ENCODE data around the gene LAMTOR2. TPM values are rescaled to one million over a fixed set of nuclear protein-coding genes. Genes with fewer than 3 reads are reported as not detected.

The LAMTOR2 gene
- 66.4 TPM for polyA plus RNA-seq (2013, experiment 1 of 2)
- 72.2 TPM for polyA plus RNA-seq (2013, experiment 2 of 2)

GRCh38 chr1:156054500-156055280 lies at the start of gene LAMTOR2:
LAMTOR2 (plus strand) TSS chr1:156054782; CDS start chr1:156054890, 108 bp downstream.
- Histone ChIP-seq H3K9ac (ENCODE audit: low read depth, low read length) (peak within 1 kb of the TSS; percentile 94), H3K4me3 (ENCODE audit: low read length) (peak within 1 kb of the TSS; percentile 93), H3K27me3 (ENCODE audit: insufficient read depth, low read length) (no peaks in the 10 kb centered on the region), H3K4me1 (ENCODE audit: insufficient read depth, low read length) (peaks cover 4% of the 10 kb centered on the region; the same call in 1 of the 2 replicates), H3K9me3 (ENCODE audit: insufficient read depth, low read depth, low read length) (no peaks in the 10 kb centered on the region), H3K27ac (ENCODE audit: low read depth, low read length) (peak within 1 kb of the TSS; percentile 96), H3K36me3 (ENCODE audit: insufficient read depth, low read length) (peaks cover 29% of the 10 kb centered on the region)
- under 1% methylated on average over 53 of the region's 53 CpGs for WGBS

- Histone ChIP-seq H3K9ac (ENCODE audit: low read depth, low read length) (no peak overlapping the region), H3K4me3 (ENCODE audit: low read length) (no peak overlapping the region), H3K27ac (ENCODE audit: low read depth, low read length) (no peak overlapping the region), H3K4me1 (ENCODE audit: insufficient read depth, low read length) (peaks cover 10% of the 10 kb centered on the region; the same call in 1 of the 2 replicates), H3K9me3 (ENCODE audit: insufficient read depth, low read depth, low read length) (no peaks in the 10 kb centered on the region), H3K36me3 (ENCODE audit: insufficient read depth, low read length) (peaks cover 17% of the 10 kb centered on the region), H3K27me3 (ENCODE audit: insufficient read depth, low read length) (no peaks in the 10 kb centered on the region)
- 93% methylated on average over 3 of the region's 4 CpGs for WGBS
Observed at GRCh38 chr1:156004843-156005584, 49.6 kb upstream of the LAMTOR2 start.

- H3K36me3 ChIP-seq (ENCODE audit: insufficient read depth, low read length) = peaks cover 35% of the 10 kb centered on the region
- 85% methylated on average over 7 of the region's 7 CpGs for WGBS
- no peak overlapping the region for H3K4me3 ChIP-seq (ENCODE audit: low read length)
- no peak overlapping the region for H3K9ac ChIP-seq (ENCODE audit: low read depth, low read length)
- H3K9me3 ChIP-seq (ENCODE audit: insufficient read depth, low read depth, low read length) = no peaks in the 10 kb centered on the region
- H3K27ac ChIP-seq (ENCODE audit: low read depth, low read length) = no peak overlapping the region
- H3K4me1 ChIP-seq (ENCODE audit: insufficient read depth, low read length) = peaks cover 10% of the 10 kb centered on the region; the same call in 1 of the 2 replicates
- H3K27me3 ChIP-seq (ENCODE audit: insufficient read depth, low read length) = no peaks in the 10 kb centered on the region
Observed at GRCh38 chr1:156006666-156007376, 47.8 kb upstream of the LAMTOR2 start.

GRCh38 chr1:156009404-156009803 lies 45.2 kb upstream of the LAMTOR2 start:
- H3K27me3 ChIP-seq (ENCODE audit: insufficient read depth, low read length) = no peaks in the 10 kb centered on the region
- no peaks in the 10 kb centered on the region for H3K9me3 ChIP-seq (ENCODE audit: insufficient read depth, low read depth, low read length)
- peaks cover 61% of the 10 kb centered on the region for H3K36me3 ChIP-seq (ENCODE audit: insufficient read depth, low read length)
- H3K4me3 ChIP-seq (ENCODE audit: low read length) = no peak overlapping the region
- H3K27ac ChIP-seq (ENCODE audit: low read depth, low read length) = no peak overlapping the region
- no peak overlapping the region for H3K9ac ChIP-seq (ENCODE audit: low read depth, low read length)
- H3K4me1 ChIP-seq (ENCODE audit: insufficient read depth, low read length) = 0 out of 2 replicates have a peak, but pooled peaks cover 3% of the 10 kb centered on the region
- 81% methylated on average over 3 of the region's 3 CpGs for WGBS

GRCh38 chr1:156012051-156012817 lies 42.3 kb upstream of the LAMTOR2 start:
- H3K36me3 ChIP-seq (ENCODE audit: insufficient read depth, low read length) = peaks cover 85% of the 10 kb centered on the region
- H3K9me3 ChIP-seq (ENCODE audit: insufficient read depth, low read depth, low read length) = no peaks in the 10 kb centered on the region
- WGBS = 94% methylated on average over 4 of the region's 4 CpGs

GRCh38 chr1:156014829-156015228 lies 39.8 kb upstream of the LAMTOR2 start:
- 94% methylated on average over 7 of the region's 7 CpGs for WGBS
- Histone ChIP-seq H3K9me3 (ENCODE audit: insufficient read depth, low read depth, low read length) (no peaks in the 10 kb centered on the region), H3K27me3 (ENCODE audit: insufficient read depth, low read length) (no peaks in the 10 kb centered on the region), H3K27ac (ENCODE audit: low read depth, low read length) (no peak overlapping the region), H3K36me3 (ENCODE audit: insufficient read depth, low read length) (peaks cover 93% of the 10 kb centered on the region), H3K4me1 (ENCODE audit: insufficient read depth, low read length) (peaks cover 1% of the 10 kb centered on the region; the same call in 1 of the 2 replicates), H3K4me3 (ENCODE audit: low read length) (no peak overlapping the region), H3K9ac (ENCODE audit: low read depth, low read length) (no peak overlapping the region)

More at GRCh38 chr1:156012051-156012817, 42.3 kb upstream of the LAMTOR2 start:
- Histone ChIP-seq H3K4me1 (ENCODE audit: insufficient read depth, low read length) (no peaks in the 10 kb centered on the region), H3K4me3 (ENCODE audit: low read length) (no peak overlapping the region), H3K27me3 (ENCODE audit: insufficient read depth, low read length) (no peaks in the 10 kb centered on the region), H3K27ac (ENCODE audit: low read depth, low read length) (no peak overlapping the region), H3K9ac (ENCODE audit: low read depth, low read length) (no peak overlapping the region)

GRCh38 chr1:156019946-156020292 lies 34.7 kb upstream of the LAMTOR2 start:
- Histone ChIP-seq H3K4me1 (ENCODE audit: insufficient read depth, low read length) (peaks cover 8% of the 10 kb centered on the region; the same call in 1 of the 2 replicates), H3K27me3 (ENCODE audit: insufficient read depth, low read length) (peaks cover 10% of the 10 kb centered on the region; the same call in 1 of the 2 replicates), H3K27ac (ENCODE audit: low read depth, low read length) (no peak overlapping the region), H3K4me3 (ENCODE audit: low read length) (peak overlapping the region; percentile 95), H3K9me3 (ENCODE audit: insufficient read depth, low read depth, low read length) (no peaks in the 10 kb centered on the region), H3K9ac (ENCODE audit: low read depth, low read length) (peak overlapping the region; percentile 82), H3K36me3 (ENCODE audit: insufficient read depth, low read length) (peaks cover 43% of the 10 kb centered on the region)
- WGBS = 74% methylated on average over 8 of the region's 8 CpGs

- Histone ChIP-seq H3K27me3 (ENCODE audit: insufficient read depth, low read length) (peaks cover 10% of the 10 kb centered on the region; the same call in 1 of the 2 replicates), H3K36me3 (ENCODE audit: insufficient read depth, low read length) (peaks cover 39% of the 10 kb centered on the region), H3K9ac (ENCODE audit: low read depth, low read length) (peak within 1 kb of the TSS; percentile 82), H3K27ac (ENCODE audit: low read depth, low read length) (peak within 1 kb of the TSS; percentile 17; the same call in 1 of the 2 replicates), H3K4me3 (ENCODE audit: low read length) (peak within 1 kb of the TSS; percentile 95), H3K4me1 (ENCODE audit: insufficient read depth, low read length) (peaks cover 8% of the 10 kb centered on the region; the same call in 1 of the 2 replicates), H3K9me3 (ENCODE audit: insufficient read depth, low read depth, low read length) (no peaks in the 10 kb centered on the region)
- WGBS = 2% methylated on average over 45 of the region's 45 CpGs
Observed at GRCh38 chr1:156020293-156021092, 34.1 kb upstream of the LAMTOR2 start, which contains the start of gene SSR2. SSR2 (minus strand) TSS chr1:156020951; CDS start chr1:156020167, 784 bp downstream.

- H3K4me1 ChIP-seq (ENCODE audit: insufficient read depth, low read length) = peaks cover 8% of the 10 kb centered on the region
- H3K9me3 ChIP-seq (ENCODE audit: insufficient read depth, low read depth, low read length) = no peaks in the 10 kb centered on the region
- WGBS = 22% methylated on average over 4 of the region's 4 CpGs
- peak overlapping the region; percentile 95 for H3K4me3 ChIP-seq (ENCODE audit: low read length)
- H3K9ac ChIP-seq (ENCODE audit: low read depth, low read length) = no peak overlapping the region
- peaks cover 34% of the 10 kb centered on the region for H3K36me3 ChIP-seq (ENCODE audit: insufficient read depth, low read length)
- peaks cover 10% of the 10 kb centered on the region; the same call in 1 of the 2 replicates for H3K27me3 ChIP-seq (ENCODE audit: insufficient read depth, low read length)
- H3K27ac ChIP-seq (ENCODE audit: low read depth, low read length) = no peak overlapping the region
Observed at GRCh38 chr1:156021093-156021428, 33.5 kb upstream of the LAMTOR2 start.
